ENCODE data around the gene SAMD13. TPM values are rescaled to one million over a fixed set of nuclear protein-coding genes. Genes with fewer than 3 reads are reported as not detected.

Gene SAMD13
- polyA plus RNA-seq, 4 donors, result 2.2 to 6.2 (median 4.6) TPM

DNA sequence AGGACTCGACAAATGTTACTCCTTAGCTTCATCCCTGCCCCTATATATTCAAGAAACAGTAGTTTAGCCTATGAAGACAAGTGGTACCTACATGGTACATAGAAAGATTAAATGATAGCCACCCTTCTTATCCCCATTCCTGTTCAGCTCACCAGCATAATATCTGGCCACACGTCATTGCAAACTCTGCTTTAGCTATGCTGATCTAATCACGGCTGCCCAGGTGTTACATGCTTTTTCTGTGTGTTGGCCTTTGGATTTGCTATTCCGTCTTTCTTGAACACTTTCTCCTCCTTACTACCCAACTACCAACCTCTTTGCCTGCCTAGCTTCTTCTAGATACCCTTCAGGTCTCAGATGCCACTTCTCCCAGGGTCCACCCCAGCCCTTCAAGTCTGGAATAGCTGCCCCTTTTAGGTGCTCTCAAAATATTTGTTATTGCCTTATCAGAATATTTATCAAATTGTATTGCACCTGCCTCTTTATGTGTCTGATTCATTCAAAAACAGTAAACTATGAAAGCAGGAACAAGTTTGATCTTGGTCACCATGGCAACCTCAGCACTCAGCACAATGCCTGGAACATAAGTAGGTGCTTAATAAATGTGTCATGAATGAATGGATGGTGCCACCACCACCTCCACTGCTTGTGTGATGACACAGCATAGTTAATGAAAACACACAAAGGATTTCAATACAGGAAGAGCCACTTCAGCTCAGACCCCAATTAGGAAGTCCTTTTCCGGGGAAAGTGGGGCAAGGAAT lies 85.4 kb downstream of the SAMD13 start:
- Histone ChIP-seq H3K4me1 (ENCODE audit: control insufficient read depth in 3 of 3, insufficient read depth in 2 of 3, low read depth in 1 of 3, low read length in 2 of 3) (no peaks in the 10 kb centered on the region), H3K27ac (ENCODE audit: low read depth in 1 of 3, low read length in 2 of 3) (no peak overlapping the region), H3K27me3 (ENCODE audit: control insufficient read depth in 3 of 3, insufficient read depth in 3 of 3, low read length in 3 of 3) (no peaks in the 10 kb centered on the region), H3K36me3 (ENCODE audit: control insufficient read depth in 3 of 3, insufficient read depth in 2 of 3, low read depth in 1 of 3, low read length in 3 of 3) (no peaks in the 10 kb centered on the region), H3K9me3 (ENCODE audit: control insufficient read depth in 2 of 2, insufficient read depth in 1 of 2, low read depth in 1 of 2, low read length in 1 of 2) (no peaks in the 10 kb centered on the region), H3K4me3 (ENCODE audit: low read depth in 1 of 3, low read length in 3 of 3) (no peak overlapping the region)
- DNase-seq (no peak), FAIRE-seq (no peak)
- WGBS, 3 donors, result 88 to 95% (median 92%) methylated on average over 5 of the region's 5 CpGs

DNA sequence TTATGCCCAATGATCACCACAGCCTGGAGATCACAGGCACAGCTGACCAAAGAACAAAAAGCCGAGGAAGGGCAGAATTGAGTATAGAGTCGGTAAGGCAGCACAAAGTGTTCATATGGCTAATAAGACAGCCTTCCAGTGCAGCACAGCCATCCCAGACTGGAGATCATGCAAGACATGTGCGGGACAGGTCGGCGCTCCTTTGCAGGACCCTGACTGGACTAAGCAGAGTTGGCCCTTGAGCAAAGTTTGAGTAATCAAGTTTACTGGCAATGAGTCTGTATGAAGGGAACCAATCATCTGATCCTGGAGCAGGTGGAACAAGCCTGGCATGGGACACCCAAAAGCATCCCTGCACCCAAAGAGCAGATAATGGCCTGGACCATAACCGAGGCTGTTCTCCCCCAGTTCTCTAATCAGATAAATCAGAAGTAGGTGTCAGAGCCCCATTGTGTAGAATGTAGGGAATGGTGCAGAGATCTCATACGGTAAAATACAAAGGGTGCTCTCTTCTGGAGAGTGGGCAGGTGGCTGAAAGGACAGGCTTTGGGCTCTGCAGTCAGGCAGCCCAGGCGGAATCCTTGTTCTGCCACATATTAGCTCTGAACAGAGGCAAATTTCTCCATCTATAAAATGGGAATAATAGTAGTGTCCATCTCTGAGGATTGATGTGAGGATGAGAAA lies 86.1 kb downstream of the SAMD13 start:
- no peaks in the 10 kb centered on the region for H3K36me3 ChIP-seq (ENCODE audit: control insufficient read depth in 3 of 3, insufficient read depth in 2 of 3, low read depth in 1 of 3, low read length in 3 of 3)
- H3K4me3 ChIP-seq (ENCODE audit: low read depth in 1 of 3, low read length in 3 of 3), result no peak overlapping the region
- no peak overlapping the region for H3K27ac ChIP-seq (ENCODE audit: low read depth in 1 of 3, low read length in 2 of 3)
- no peaks in the 10 kb centered on the region for H3K27me3 ChIP-seq (ENCODE audit: control insufficient read depth in 3 of 3, insufficient read depth in 3 of 3, low read length in 3 of 3)
- 76 to 77% (median 76%) methylated on average over 8 of the region's 8 CpGs for WGBS, 3 donors
- DNase-seq (no peak), FAIRE-seq (no peak)
- no peaks in the 10 kb centered on the region for H3K4me1 ChIP-seq (ENCODE audit: control insufficient read depth in 3 of 3, insufficient read depth in 2 of 3, low read depth in 1 of 3, low read length in 2 of 3)
- H3K9me3 ChIP-seq (ENCODE audit: control insufficient read depth in 2 of 2, insufficient read depth in 1 of 2, low read depth in 1 of 2, low read length in 1 of 2), result no peaks in the 10 kb centered on the region

DNA sequence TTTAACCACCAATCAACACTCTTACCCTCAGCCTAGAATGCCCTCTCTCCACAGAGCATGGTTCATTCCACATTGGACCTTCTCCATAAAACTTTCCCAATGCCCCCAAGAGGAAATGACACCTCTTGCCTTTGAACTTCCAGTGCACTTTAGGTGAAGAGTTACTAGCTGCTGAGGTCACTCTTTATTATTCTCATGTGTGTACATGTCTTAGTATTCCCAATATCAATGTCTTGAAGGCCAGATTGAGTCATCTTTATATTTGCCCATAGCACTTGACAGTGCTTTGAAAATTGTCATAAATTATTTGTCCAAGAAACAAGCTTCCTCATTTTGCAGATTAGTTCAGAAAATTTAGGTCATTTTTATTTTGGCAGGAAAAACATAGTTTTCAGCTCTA lies 88.7 kb downstream of the SAMD13 start:
- no peak overlapping the region for H3K4me3 ChIP-seq (ENCODE audit: low read depth in 1 of 3, low read length in 3 of 3)
- no peaks in the 10 kb centered on the region for H3K4me1 ChIP-seq (ENCODE audit: control insufficient read depth in 3 of 3, insufficient read depth in 2 of 3, low read depth in 1 of 3, low read length in 2 of 3)
- H3K27ac ChIP-seq (ENCODE audit: low read depth in 1 of 3, low read length in 2 of 3), result no peak overlapping the region
- FAIRE-seq, result no peak
- H3K36me3 ChIP-seq (ENCODE audit: control insufficient read depth in 3 of 3, insufficient read depth in 2 of 3, low read depth in 1 of 3, low read length in 3 of 3), result no peaks in the 10 kb centered on the region
- no peaks in the 10 kb centered on the region for H3K27me3 ChIP-seq (ENCODE audit: control insufficient read depth in 3 of 3, insufficient read depth in 3 of 3, low read length in 3 of 3)
- no peaks in the 10 kb centered on the region for H3K9me3 ChIP-seq (ENCODE audit: control insufficient read depth in 2 of 2, insufficient read depth in 1 of 2, low read depth in 1 of 2, low read length in 1 of 2)
- DNase-seq, result peak in 1 of 2 donors; percentile 37

DNA sequence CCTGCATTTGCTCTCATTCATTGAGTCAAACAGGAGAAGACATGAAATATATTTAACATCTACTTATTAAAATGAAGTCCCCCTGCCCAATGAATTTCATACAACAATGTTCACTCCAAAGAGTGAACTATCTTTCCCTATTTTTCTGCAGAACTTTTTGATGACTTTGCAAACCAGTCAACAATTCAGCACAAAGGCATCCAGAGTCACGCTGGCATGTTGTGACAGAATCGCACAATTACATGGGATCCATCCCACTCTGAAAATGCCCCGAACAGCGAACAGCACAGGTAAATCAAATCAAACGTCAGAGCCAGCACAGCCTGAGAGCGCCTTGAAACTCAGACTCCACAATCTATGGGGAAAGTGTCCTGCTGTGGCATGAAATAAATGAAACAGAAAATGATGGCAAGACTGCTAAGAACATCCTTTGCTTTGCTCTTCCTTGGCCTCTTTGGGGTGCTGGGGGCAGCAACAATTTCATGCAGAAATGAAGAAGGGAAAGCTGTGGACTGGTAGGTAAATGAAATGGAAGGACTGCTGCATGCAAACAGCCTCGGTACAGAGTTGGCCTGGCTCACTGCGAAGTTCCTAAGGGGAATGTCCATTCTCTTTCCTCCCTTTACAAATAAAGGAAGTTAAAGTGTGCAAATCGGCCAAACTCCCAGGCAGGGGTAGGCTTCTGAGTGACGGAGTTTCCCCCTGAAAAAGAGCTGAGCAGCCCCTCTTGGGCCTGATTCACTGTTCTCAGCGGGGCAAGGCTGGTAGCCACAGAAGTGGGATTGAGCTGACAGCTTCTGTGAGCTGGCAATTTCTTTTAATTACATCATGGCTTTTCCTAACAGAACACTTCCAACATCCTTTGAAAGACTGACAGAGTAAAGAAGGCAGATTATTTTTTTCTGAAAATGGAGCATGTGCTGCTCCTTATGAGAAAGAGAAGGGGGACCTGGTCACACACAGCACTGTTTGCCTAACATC lies 97.0 kb downstream of the SAMD13 start, which contains the start of gene DNASE2B:
Gene DNASE2B, plus strand, starts transcription at position 310 of the 981 bp plus-strand sequence. Its CDS starts 81 bp downstream, at position 391.
- no peak for FAIRE-seq

More for the DNA sequence above, 97.0 kb downstream of the SAMD13 start, which contains the start of gene DNASE2B:
- H3K27me3 ChIP-seq (ENCODE audit: control insufficient read depth in 3 of 3, insufficient read depth in 3 of 3, low read length in 3 of 3), result no peaks in the 10 kb centered on the region
- H3K4me1 ChIP-seq (ENCODE audit: control insufficient read depth in 3 of 3, insufficient read depth in 2 of 3, low read depth in 1 of 3, low read length in 2 of 3), result no peaks in the 10 kb centered on the region
- WGBS, 3 donors, result 84 to 94% (median 89%) methylated on average over 11 of the region's 11 CpGs
- no peak within 1 kb of the TSS for H3K27ac ChIP-seq (ENCODE audit: low read depth in 1 of 3, low read length in 2 of 3)
- DNase-seq, result no peak
- H3K9me3 ChIP-seq (ENCODE audit: control insufficient read depth in 2 of 2, insufficient read depth in 1 of 2, low read depth in 1 of 2, low read length in 1 of 2), result no peaks in the 10 kb centered on the region
- H3K36me3 ChIP-seq (ENCODE audit: control insufficient read depth in 3 of 3, insufficient read depth in 2 of 3, low read depth in 1 of 3, low read length in 3 of 3), result no peaks in the 10 kb centered on the region
- H3K4me3 ChIP-seq (ENCODE audit: low read depth in 1 of 3, low read length in 3 of 3), result no peak within 1 kb of the TSS

Other genes starting within 250 kb of the SAMD13 start
- 10 to 100 TPM in 1 of 4 donors, 1 to 10 TPM in 3; 1.8 to 29.4 (median 7.3) TPM for gene PRKACB, start 157.4 kb upstream of the SAMD13 start, polyA plus RNA-seq
- under 1 TPM in 2 of 4 donors, not detected in 2; 0.09 to 0.18 TPM for gene DNASE2B, start 96.8 kb downstream of the SAMD13 start, polyA plus RNA-seq
- 10 to 100 TPM; 24.3 to 41.1 (median 32.9) TPM for gene RPF1, start 177.6 kb downstream of the SAMD13 start, polyA plus RNA-seq
- gene SPATA1, start 204.7 kb downstream of the SAMD13 start, polyA plus RNA-seq, result 1 to 10 TPM in 1 of 4 donors, under 1 TPM in 1, not detected in 2; 0.79 to 2.7 TPM
- gene GNG5, start 204.9 kb downstream of the SAMD13 start, polyA plus RNA-seq, result 100 to 1,000 TPM; 163 to 226 (median 213) TPM